Bronchial epithelial cell (primary cell): ENCODE data around the gene BBOX1. TPM values are rescaled to one million over a fixed set of nuclear protein-coding genes. Genes with fewer than 3 reads are reported as not detected.

Experiments
- DNase-seq: peaks from one replicate; pipeline ENCODE4 v3.0.0-alpha.2; 2010; ENCODE audit warnings: low read depth
- FAIRE-seq: peaks from 2 replicates; lab custom pipeline; 2011; peaks lifted over from hg19 to GRCh38; lab: Jason Lieb, UNC
- H3K27me3 ChIP-seq: 2 replicates; pipeline ENCODE4 v1.5.1; 2011; ENCODE audit warnings: low read length; ENCODE audit not compliant: control insufficient read depth, insufficient read depth
- H3K36me3 ChIP-seq: 2 replicates; pipeline ENCODE4 v1.5.1; 2011; ENCODE audit warnings: low read length; ENCODE audit not compliant: control insufficient read depth, insufficient read depth
- H3K4me3 ChIP-seq: 2 replicates; pipeline ENCODE4 v1.5.1; 2011; ENCODE audit warnings: mild to moderate bottlenecking, low read depth, low read length, control low read depth
- CTCF ChIP-seq: IDR thresholded peaks from 2 replicates; pipeline ENCODE4 v1.5.1; 2011; ENCODE audit warnings: mild to moderate bottlenecking, moderate library complexity, low read length, control low read depth, inconsistent platforms; ENCODE audit not compliant: insufficient read depth, severe bottlenecking
- total RNA-seq: library from RNA; depleted of rRNA; stranded (reverse); fragments of >200 nt; gene quantifications from 2 replicates; pipeline ENCODE4 v1.2.1, GENCODE V29; 2014

BBOX1 gene
- total RNA-seq, 1 donor from 2014 or later, result 1.3 TPM

GRCh38 chr11:27011560-27012233 is 28.9 kb upstream of the BBOX1 start:
- Histone ChIP-seq H3K27me3 (no peaks in the 10 kb centered on the region), H3K4me3 (no peak overlapping the region), H3K36me3 (no peaks in the 10 kb centered on the region)
- FAIRE-seq (no peak), DNase-seq (no peak)
- TF ChIP-seq CTCF, result no peak

GRCh38 chr11:27012234-27012921 is 28.2 kb upstream of the BBOX1 start:
- Histone ChIP-seq H3K4me3 (no peak overlapping the region), H3K36me3 (no peaks in the 10 kb centered on the region), H3K27me3 (no peaks in the 10 kb centered on the region)
- no peak for FAIRE-seq
- no peak for TF ChIP-seq CTCF
- peak; percentile 29 for DNase-seq

- Histone ChIP-seq H3K27me3 (no peaks in the 10 kb centered on the region), H3K4me3 (no peak overlapping the region), H3K36me3 (no peaks in the 10 kb centered on the region)
- FAIRE-seq (no peak), DNase-seq (peak; percentile 87)
- no peak for TF ChIP-seq CTCF
Measured at GRCh38 chr11:27013781-27014361, 26.7 kb upstream of the BBOX1 start.

GRCh38 chr11:27018902-27019529 is 21.6 kb upstream of the BBOX1 start:
- no peak for TF ChIP-seq CTCF
- FAIRE-seq (no peak), DNase-seq (no peak)
- H3K4me3 ChIP-seq, result no peak overlapping the region
- no peaks in the 10 kb centered on the region for H3K27me3 ChIP-seq
- no peaks in the 10 kb centered on the region for H3K36me3 ChIP-seq

GRCh38 chr11:27020751-27021150 is 19.9 kb upstream of the BBOX1 start:
- Histone ChIP-seq H3K36me3 (no peaks in the 10 kb centered on the region), H3K27me3 (no peaks in the 10 kb centered on the region), H3K4me3 (no peak overlapping the region)
- FAIRE-seq (no peak), DNase-seq (no peak)
- TF ChIP-seq CTCF, result no peak
